ENCODE results near the gene SUSD3.

The SUSD3 gene

DNA sequence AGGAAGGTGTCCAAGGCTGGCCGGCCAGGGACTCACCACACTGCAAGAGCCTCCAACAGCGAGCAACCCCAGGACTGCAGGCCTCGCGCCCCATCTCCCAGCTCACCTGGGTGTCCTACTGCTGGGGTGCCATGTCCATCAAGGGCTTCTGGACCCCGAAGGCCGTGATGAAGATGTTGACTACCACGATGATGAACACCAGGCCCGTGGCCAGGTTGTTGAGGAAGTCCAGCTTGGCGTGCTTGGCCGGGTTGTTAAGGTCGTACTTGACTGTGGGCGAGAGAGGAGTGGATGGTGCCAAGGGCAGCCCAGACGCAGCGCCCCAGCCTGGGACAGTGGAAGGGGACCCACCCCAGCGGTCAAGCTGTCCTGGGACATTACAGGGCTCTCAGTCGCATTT is 66.3 kb downstream of the SUSD3 start:
- Histone ChIP-seq H3K4me3 (ENCODE audit: low read depth, low read length) (no peak overlapping the region), H2AFZ (no peak overlapping the region), H3K4me1 (peaks cover 29% of the 10 kb centered on the region), H3K79me2 (peaks cover 20% of the 10 kb centered on the region), H3K9ac (no peak overlapping the region), H3K36me3 (ENCODE audit: control insufficient read depth, insufficient read depth, low read length) (no peaks in the 10 kb centered on the region), H3K27me3 (ENCODE audit: control insufficient read depth, insufficient read depth, low read length) (no peaks in the 10 kb centered on the region), H3K4me2 (ENCODE audit: low read length) (no peak overlapping the region), H3K9me3 (ENCODE audit: control insufficient read depth, low read length) (no peaks in the 10 kb centered on the region), H3K27ac (no peak overlapping the region)
- TF ChIP-seq, protein P1, sequence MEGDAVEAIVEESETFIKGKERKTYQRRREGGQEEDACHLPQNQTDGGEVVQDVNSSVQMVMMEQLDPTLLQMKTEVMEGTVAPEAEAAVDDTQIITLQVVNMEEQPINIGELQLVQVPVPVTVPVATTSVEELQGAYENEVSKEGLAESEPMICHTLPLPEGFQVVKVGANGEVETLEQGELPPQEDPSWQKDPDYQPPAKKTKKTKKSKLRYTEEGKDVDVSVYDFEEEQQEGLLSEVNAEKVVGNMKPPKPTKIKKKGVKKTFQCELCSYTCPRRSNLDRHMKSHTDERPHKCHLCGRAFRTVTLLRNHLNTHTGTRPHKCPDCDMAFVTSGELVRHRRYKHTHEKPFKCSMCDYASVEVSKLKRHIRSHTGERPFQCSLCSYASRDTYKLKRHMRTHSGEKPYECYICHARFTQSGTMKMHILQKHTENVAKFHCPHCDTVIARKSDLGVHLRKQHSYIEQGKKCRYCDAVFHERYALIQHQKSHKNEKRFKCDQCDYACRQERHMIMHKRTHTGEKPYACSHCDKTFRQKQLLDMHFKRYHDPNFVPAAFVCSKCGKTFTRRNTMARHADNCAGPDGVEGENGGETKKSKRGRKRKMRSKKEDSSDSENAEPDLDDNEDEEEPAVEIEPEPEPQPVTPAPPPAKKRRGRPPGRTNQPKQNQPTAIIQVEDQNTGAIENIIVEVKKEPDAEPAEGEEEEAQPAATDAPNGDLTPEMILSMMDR (IDR thresholded peaks at IDR 0.05): no peak

DNA sequence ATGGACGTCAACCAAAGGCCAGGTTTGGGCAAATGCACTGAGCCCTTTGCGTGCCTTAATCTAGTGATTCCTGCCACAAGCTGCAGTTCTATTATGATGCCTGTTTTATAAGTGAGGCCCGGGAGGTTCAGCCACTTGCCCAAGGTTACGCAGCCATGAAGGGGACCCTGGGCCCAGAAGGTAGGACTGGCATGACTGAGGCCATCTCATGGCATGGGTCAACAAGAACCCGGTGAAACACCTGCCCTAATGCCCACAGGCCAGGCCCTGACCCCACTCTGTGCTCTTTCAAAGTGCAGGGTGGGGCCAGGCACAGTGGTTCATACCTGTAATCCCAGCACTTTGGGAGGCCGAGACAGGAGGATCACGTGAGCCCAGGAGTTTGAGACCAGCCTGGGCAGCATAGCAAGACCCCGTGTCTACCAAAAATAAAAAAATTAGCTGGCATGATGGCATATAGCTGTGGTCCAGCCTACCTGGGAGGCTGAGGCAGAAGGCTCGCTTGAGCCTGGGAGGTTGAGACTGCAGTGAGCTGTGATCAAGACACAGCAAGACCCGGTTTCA is 66.9 kb downstream of the SUSD3 start:
- Histone ChIP-seq H3K4me3 (ENCODE audit: low read depth, low read length) (no peak overlapping the region), H3K9ac (no peak overlapping the region), H3K4me2 (ENCODE audit: low read length) (no peak overlapping the region), H3K4me1 (peaks cover 27% of the 10 kb centered on the region), H3K9me3 (ENCODE audit: control insufficient read depth, low read length) (no peaks in the 10 kb centered on the region), H3K79me2 (peaks cover 25% of the 10 kb centered on the region), H2AFZ (no peak overlapping the region), H3K27ac (no peak overlapping the region), H3K36me3 (ENCODE audit: control insufficient read depth, insufficient read depth, low read length) (no peaks in the 10 kb centered on the region), H3K27me3 (ENCODE audit: control insufficient read depth, insufficient read depth, low read length) (no peaks in the 10 kb centered on the region)
- TF ChIP-seq, protein P1 (IDR thresholded peaks at IDR 0.05): no peak

DNA sequence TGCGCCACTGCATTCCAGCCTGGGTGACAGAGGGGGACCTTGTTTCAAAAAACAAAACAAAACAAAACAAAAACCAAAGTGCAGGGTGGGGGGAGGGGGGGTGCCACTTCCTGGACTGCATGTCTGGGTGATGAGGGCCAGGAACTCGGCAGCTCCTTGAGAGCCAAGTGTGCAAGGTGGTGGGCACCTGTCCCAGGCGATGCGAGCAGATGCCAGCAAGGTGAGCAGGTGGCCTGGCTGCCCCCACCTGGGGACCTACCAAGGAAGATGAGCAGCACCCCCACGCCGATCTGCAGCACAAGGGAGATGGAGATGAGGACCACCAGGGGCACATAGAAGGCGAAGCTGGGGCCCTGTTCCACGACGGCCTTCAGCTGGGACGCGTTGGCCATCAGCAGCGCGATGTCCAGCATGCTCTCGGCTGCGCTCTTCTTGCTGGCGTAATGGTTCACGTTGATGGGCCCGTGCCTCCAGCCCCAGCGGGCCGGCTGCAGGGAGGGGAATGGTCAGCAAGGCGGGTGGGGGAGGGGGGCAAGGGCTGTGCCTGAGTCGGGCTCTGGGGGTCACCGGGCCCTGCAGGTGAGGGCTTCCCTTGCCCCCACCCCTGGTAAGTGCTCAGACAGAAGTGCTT is 67.8 kb downstream of the SUSD3 start:
- H3K27ac ChIP-seq: peak overlapping the region; percentile 74
- H3K79me2 ChIP-seq: peaks cover 32% of the 10 kb centered on the region
- H3K9ac ChIP-seq: no peak overlapping the region
- no peaks in the 10 kb centered on the region for H3K36me3 ChIP-seq (ENCODE audit: control insufficient read depth, insufficient read depth, low read length)
- H3K4me1 ChIP-seq: peaks cover 30% of the 10 kb centered on the region
- H3K4me3 ChIP-seq (ENCODE audit: low read depth, low read length): no peak overlapping the region
- H2AFZ ChIP-seq: no peak overlapping the region
- TF ChIP-seq, protein P1 (IDR thresholded peaks at IDR 0.05): no peak
- H3K4me2 ChIP-seq (ENCODE audit: low read length): peak overlapping the region; percentile 26
- H3K9me3 ChIP-seq (ENCODE audit: control insufficient read depth, low read length): no peaks in the 10 kb centered on the region
- H3K27me3 ChIP-seq (ENCODE audit: control insufficient read depth, insufficient read depth, low read length): no peaks in the 10 kb centered on the region

DNA sequence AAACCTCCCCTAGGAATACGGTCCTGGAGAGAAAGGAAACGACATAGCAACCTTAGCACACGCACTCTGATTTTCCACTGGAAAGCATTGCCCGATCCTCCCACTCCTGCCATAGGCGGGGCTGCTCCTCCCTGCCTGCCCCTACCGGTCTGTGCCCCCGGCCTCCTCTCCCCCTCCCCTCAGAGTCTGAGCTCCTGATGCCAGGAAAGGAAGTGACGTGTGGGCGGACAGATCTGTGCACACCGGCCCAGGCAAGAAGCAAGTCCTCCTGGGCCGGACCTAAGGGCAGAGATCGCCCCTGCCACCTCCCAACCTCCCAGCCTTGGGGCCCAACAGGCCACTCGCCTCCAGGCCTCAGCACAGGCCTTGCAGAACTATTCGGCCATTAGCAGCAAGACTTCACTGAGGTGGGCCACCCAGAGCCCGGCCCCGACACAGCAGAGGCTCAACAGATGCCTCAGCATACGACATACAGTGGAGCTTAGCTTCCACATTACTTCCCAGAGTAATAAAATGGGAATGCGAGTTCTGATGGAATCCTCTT is 68.4 kb downstream of the SUSD3 start:
- peak overlapping the region; percentile 26 for H3K4me2 ChIP-seq (ENCODE audit: low read length)
- H3K36me3 ChIP-seq (ENCODE audit: control insufficient read depth, insufficient read depth, low read length): no peaks in the 10 kb centered on the region
- peaks cover 39% of the 10 kb centered on the region for H3K79me2 ChIP-seq
- peak overlapping the region; percentile 74 for H3K27ac ChIP-seq
- H3K4me3 ChIP-seq (ENCODE audit: low read depth, low read length): no peak overlapping the region
- H3K27me3 ChIP-seq (ENCODE audit: control insufficient read depth, insufficient read depth, low read length): no peaks in the 10 kb centered on the region
- H3K9me3 ChIP-seq (ENCODE audit: control insufficient read depth, low read length): no peaks in the 10 kb centered on the region
- peaks cover 37% of the 10 kb centered on the region for H3K4me1 ChIP-seq
- H3K9ac ChIP-seq: no peak overlapping the region
- no peak overlapping the region for H2AFZ ChIP-seq
- TF ChIP-seq, protein P1 (IDR thresholded peaks at IDR 0.05): no peak
